Psoas muscle (tissue), 8 donors: ENCODE results near the gene POM121. TPM values are rescaled to one million over a fixed set of nuclear protein-coding genes. Genes with fewer than 3 reads are reported as not detected.
"Not testable (repeated sequence)": the region's sequence is repeated elsewhere in the genome, so short reads cannot be mapped to it uniquely, and the experiment has no call there.

Experiments
- ATAC-seq, 4 donors: fragments of 200-7000 bp; cut with Tn5 transposase; one replicate each; pipeline ENCODE4 v1.9.1; 2020; ENCODE audit warnings: moderate library complexity in 3 of 4, mild to moderate bottlenecking in 2 of 4
- DNase-seq, 2 donors: peaks; one replicate each; pipeline ENCODE4 v3.0.0-alpha.2; 2020
- H3K27ac ChIP-seq: fragments of 200-600 bp; one replicate; pipeline ENCODE4 v1.8.0; 2022
- H3K27me3 ChIP-seq, 3 donors: fragments of 200-600 bp in 1 of 3; one replicate each; pipeline versions ENCODE4 v1.6.1 to v1.8.0; 2013 to 2022; ENCODE audit warnings: low read length in 2 of 3, mild to moderate bottlenecking in 2 of 3, moderate library complexity in 1 of 3; ENCODE audit not compliant: insufficient read depth in 3 of 3
- H3K36me3 ChIP-seq, 2 donors: fragments of 200-600 bp in 1 of 2; one replicate each; pipeline versions ENCODE4 v1.6.1 to v1.8.0; 2013 to 2022; ENCODE audit warnings: low read depth in 1 of 2, mild to moderate bottlenecking in 1 of 2, moderate library complexity in 1 of 2; ENCODE audit not compliant: insufficient read depth in 1 of 2
- H3K4me1 ChIP-seq: fragments of 200-600 bp; one replicate; pipeline ENCODE4 v1.8.0; 2022
- H3K4me3 ChIP-seq: fragments of 200-600 bp; one replicate; pipeline ENCODE4 v1.8.0; 2022; ENCODE audit warnings: mild to moderate bottlenecking
- H3K9me3 ChIP-seq: fragments of 200-600 bp; one replicate; pipeline ENCODE4 v1.8.0; 2022
- WGBS, 3 donors: extraction: QIAGEN DNeasy Blood & Tissue Kit; methylation state at CpG; one replicate each; pipeline versions ENCODE4 v1.1.6 to v1.1.7; 2013; 5-methylcytosine and 5-hydroxymethylcytosine counted together
- intact Hi-C, 2 donors: fragments of 100-400 bp; cut with DNase I; formaldehyde crosslinking; loops; one replicate each; pipeline versions ENCODE4 v1.11.0 to v1.14.2; 2022
- polyA plus RNA-seq, 3 donors: library from polyadenylated mRNA; stranded (reverse); fragments of 200-250 nt; gene quantifications; one replicate each; pipeline ENCODE4 v1.2.3, GENCODE V29; 2013
- total RNA-seq, 4 donors: library from RNA; stranded (reverse); fragmentation: NEBNext Ultra II Directional in 2 of 4; extraction: Animal tissue kit (Norgen Biotek cat#: 25700) in 2 of 4; gene quantifications; one replicate each; pipeline versions ENCODE4 v1.2.1 to v1.2.4, GENCODE V29; 2021 to 2023
- TF ChIP-seq, protein P1 (sequence below): fragments of 200-600 bp; IDR thresholded peaks from one replicate; pipeline ENCODE4 v1.8.0; 2022; ENCODE audit warnings: antibody characterized with exemption
- donor health status: healthy with polysubstance abuse.
- donor health status: DM: no; HTN: no; CAD: no; lungs with moderate emphysema.
- donor health status: Bipolar disorder and iron deficiency.
- donor health status: healthy.
- donor health status: DM: yes; HTN: yes; CAD: no.
- donor health status: DM: no; HTN: no; CAD: no.
- donor health status: DM: no; HTN: no; CAD: no.
- donor health status: DM: yes; HTN: yes; CAD: no.

Gene POM121
- total and polyA plus RNA-seq, 7 donors = 8.0 to 28.1 (median 18.0) TPM

GRCh38 chr7:72914756-72915525 lies 10.0 kb upstream of the POM121 start:
- ATAC-seq = peak; percentile 77 to 88 (median 81)
- not testable (repeated sequence) for H3K4me3 ChIP-seq, H3K4me1 ChIP-seq, H3K9me3 ChIP-seq, H3K27ac ChIP-seq, H3K27me3 ChIP-seq
- H3K36me3 ChIP-seq = peaks cover 0 to 21% of the 10 kb centered on the region in 2 donors
- TF ChIP-seq, protein P1, sequence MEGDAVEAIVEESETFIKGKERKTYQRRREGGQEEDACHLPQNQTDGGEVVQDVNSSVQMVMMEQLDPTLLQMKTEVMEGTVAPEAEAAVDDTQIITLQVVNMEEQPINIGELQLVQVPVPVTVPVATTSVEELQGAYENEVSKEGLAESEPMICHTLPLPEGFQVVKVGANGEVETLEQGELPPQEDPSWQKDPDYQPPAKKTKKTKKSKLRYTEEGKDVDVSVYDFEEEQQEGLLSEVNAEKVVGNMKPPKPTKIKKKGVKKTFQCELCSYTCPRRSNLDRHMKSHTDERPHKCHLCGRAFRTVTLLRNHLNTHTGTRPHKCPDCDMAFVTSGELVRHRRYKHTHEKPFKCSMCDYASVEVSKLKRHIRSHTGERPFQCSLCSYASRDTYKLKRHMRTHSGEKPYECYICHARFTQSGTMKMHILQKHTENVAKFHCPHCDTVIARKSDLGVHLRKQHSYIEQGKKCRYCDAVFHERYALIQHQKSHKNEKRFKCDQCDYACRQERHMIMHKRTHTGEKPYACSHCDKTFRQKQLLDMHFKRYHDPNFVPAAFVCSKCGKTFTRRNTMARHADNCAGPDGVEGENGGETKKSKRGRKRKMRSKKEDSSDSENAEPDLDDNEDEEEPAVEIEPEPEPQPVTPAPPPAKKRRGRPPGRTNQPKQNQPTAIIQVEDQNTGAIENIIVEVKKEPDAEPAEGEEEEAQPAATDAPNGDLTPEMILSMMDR = peak; percentile 68
- intact Hi-C loops = loop anchor here in 1 of 2 donors (5.0 kb wide), 1 partner anchor 98 kb away; no protein-coding TSS in a partner anchor
- peak; percentile 46 to 54 for DNase-seq
- WGBS, 3 donors = 62 to 67% (median 64%) methylated on average over 9 of the region's 9 CpGs

GRCh38 chr7:72919256-72919775 lies 5.6 kb upstream of the POM121 start:
- TF ChIP-seq, protein P1 = no peak

DNA sequence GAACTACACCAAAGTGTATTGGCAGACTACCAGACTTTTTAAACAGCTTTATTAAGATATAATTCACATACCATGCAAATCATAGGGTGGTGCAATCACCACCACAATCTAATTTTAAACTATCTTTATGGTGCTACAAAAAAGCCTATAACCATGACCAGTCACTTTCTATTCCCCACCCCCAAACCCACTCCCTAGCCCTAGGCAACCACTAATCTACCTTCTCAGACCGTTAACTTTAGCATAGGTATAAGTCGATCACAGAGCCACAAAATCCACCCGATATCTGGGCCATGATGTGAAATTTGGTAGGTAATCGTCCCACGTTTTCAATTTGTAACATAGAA lies 536 bp upstream of the POM121 start:
- Histone ChIP-seq H3K27ac (peak overlapping the region; percentile 90), H3K4me1 (peaks cover 13% of the 10 kb centered on the region), H3K4me3 (peak overlapping the region; percentile 91), H3K27me3 (no peaks in the 10 kb centered on the region), H3K9me3 (no peaks in the 10 kb centered on the region), H3K36me3 (peaks cover 17 to 30% of the 10 kb centered on the region in 2 donors)
- no peak for DNase-seq
- TF ChIP-seq, protein P1 = no peak
- ATAC-seq = peak in 3 of 4 donors; percentile 5 to 21 (median 17)
- WGBS, 3 donors = 0 to 1% (median 0%) methylated on average over 5 of the region's 5 CpGs
- intact Hi-C loops = no loop called here

More at GRCh38 chr7:72919256-72919775, 5.6 kb upstream of the POM121 start:
- intact Hi-C loops = loop anchor here in 1 of 2 donors (5.0 kb wide), 1 partner anchor 102 kb away; no protein-coding TSS in a partner anchor
- WGBS, 3 donors = 76 to 91% (median 79%) methylated on average over 4 of the region's 4 CpGs
- H3K27ac ChIP-seq = no peak overlapping the region
- peaks cover 5% of the 10 kb centered on the region for H3K4me1 ChIP-seq
- H3K4me3 ChIP-seq = no peak overlapping the region
- no peaks in the 10 kb centered on the region for H3K36me3 ChIP-seq
- ATAC-seq (no peak), DNase-seq (no peak)
- H3K9me3 ChIP-seq = no peaks in the 10 kb centered on the region
- H3K27me3 ChIP-seq = no peaks in the 10 kb centered on the region

- peak in 1 of 4 donors; percentile 18 for ATAC-seq
- 1% methylated on average over 11 to 35 of the region's 35 CpGs for WGBS, 3 donors
Observed at GRCh38 chr7:72925546-72926120, 738 bp downstream of the POM121 start.

GRCh38 chr7:72927791-72928190 lies 2.9 kb downstream of the POM121 start:
- H3K36me3 ChIP-seq = peaks cover 17 to 58% of the 10 kb centered on the region in 2 donors
- not testable (repeated sequence) for H3K4me3 ChIP-seq, ATAC-seq, H3K27ac ChIP-seq, DNase-seq, H3K9me3 ChIP-seq, H3K4me1 ChIP-seq, H3K27me3 ChIP-seq
- 95 to 98% (median 95%) methylated on average over 6 of the region's 6 CpGs for WGBS, 3 donors
- intact Hi-C loops = loop anchor here in 1 of 2 donors (5.0 kb wide), 1 partner anchor 95 kb away; no protein-coding TSS in a partner anchor

More at GRCh38 chr7:72925546-72926120, 738 bp downstream of the POM121 start:
- peak overlapping the region; percentile 90 for H3K27ac ChIP-seq
- no peak for DNase-seq
- H3K27me3 ChIP-seq = no peaks in the 10 kb centered on the region
- intact Hi-C loops = loop anchor here in 1 of 2 donors (5.0 kb wide), 1 partner anchor 93 kb away; no protein-coding TSS in a partner anchor
- H3K4me1 ChIP-seq = peaks cover 9% of the 10 kb centered on the region
- H3K4me3 ChIP-seq = peak overlapping the region; percentile 91
- no peaks in the 10 kb centered on the region for H3K9me3 ChIP-seq
- TF ChIP-seq, protein P1 = no peak
- H3K36me3 ChIP-seq = peaks cover 17 to 43% of the 10 kb centered on the region in 2 donors

GRCh38 chr7:72928216-72928615 lies 3.3 kb downstream of the POM121 start:
- peaks cover 17 to 61% of the 10 kb centered on the region in 2 donors for H3K36me3 ChIP-seq
- 87 to 92% (median 89%) methylated on average over 6 of the region's 6 CpGs for WGBS, 3 donors
- not testable (repeated sequence) for H3K9me3 ChIP-seq, H3K27ac ChIP-seq, ATAC-seq, H3K27me3 ChIP-seq, DNase-seq, H3K4me3 ChIP-seq, H3K4me1 ChIP-seq
- intact Hi-C loops = loop anchor here in 1 of 2 donors (5.0 kb wide), 1 partner anchor 96 kb away; no protein-coding TSS in a partner anchor

GRCh38 chr7:72942022-72942705 lies 17.3 kb downstream of the POM121 start:
- H3K4me1 ChIP-seq, H3K27me3 ChIP-seq, intact Hi-C loops, DNase-seq, H3K4me3 ChIP-seq, H3K27ac ChIP-seq, H3K9me3 ChIP-seq, ATAC-seq: not testable (repeated sequence)
- H3K36me3 ChIP-seq = peaks cover 0 to 31% of the 10 kb centered on the region in 2 donors
- WGBS, 3 donors = 74 to 88% (median 81%) methylated on average over 6 of the region's 20 CpGs
